ENCODE results near the gene TNFAIP2.

DNA sequence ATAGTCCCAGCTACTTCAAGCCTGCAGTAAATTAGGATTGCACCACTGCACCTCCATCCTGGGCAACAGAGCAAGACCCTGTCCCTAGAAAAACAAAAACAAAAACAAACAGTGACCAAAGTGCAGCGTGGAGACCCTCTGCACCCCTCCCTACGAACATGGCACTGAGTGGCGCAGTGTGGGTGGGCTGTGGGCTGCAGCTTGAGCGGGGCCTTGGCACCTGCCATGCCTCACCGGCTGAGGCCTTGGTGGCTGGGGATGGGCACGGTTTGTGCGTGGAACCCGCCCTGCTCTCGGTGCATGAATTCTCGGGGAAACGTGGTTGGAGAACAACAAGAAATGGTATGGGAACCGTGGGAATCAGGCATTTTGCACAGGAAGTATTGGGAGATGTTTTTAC is 60.8 kb downstream of the TNFAIP2 start:
- TF ChIP-seq GATA3 (IDR thresholded peaks at IDR 0.05; ENCODE audit: low read depth, low read length) (no peak), GATA2 (IDR thresholded peaks at IDR 0.05; ENCODE audit: low read depth, low read length) (no peak)

All from SH-SY5Y (cell line).